HEK293T (cell line): Measurements from ENCODE around the gene NCF4.

Experiments
- ARNT ChIP-seq: fragments of 450-650 bp; IDR thresholded peaks from 2 replicates; pipeline ENCODE4 v1.6.1; 2017; ENCODE audit warnings: mild to moderate bottlenecking
- BHLHE40 ChIP-seq: fragments of 450-650 bp; IDR thresholded peaks from 2 replicates; pipeline ENCODE4 v1.6.1; 2016; ENCODE audit warnings: mild to moderate bottlenecking, moderate library complexity, borderline replicate concordance
- CTBP1 ChIP-seq: fragments of 450-650 bp; IDR thresholded peaks from 2 replicates; pipeline ENCODE4 v1.6.1; 2016; ENCODE audit warnings: borderline replicate concordance
- ELF4 ChIP-seq: fragments of 450-650 bp; IDR thresholded peaks from 2 replicates; pipeline ENCODE4 v1.6.1; 2017; ENCODE audit warnings: antibody characterized with exemption
- FOXA1 ChIP-seq: fragments of 450-650 bp; IDR thresholded peaks from 2 replicates; pipeline ENCODE4 v1.6.1; 2016; ENCODE audit warnings: mild to moderate bottlenecking
- FOXK2 ChIP-seq: fragments of 450-650 bp; IDR thresholded peaks from 2 replicates; pipeline ENCODE4 v1.6.1; 2016; ENCODE audit warnings: mild to moderate bottlenecking
- FOXM1 ChIP-seq: fragments of 450-650 bp; IDR thresholded peaks from 2 replicates; pipeline ENCODE4 v1.6.1; 2017; ENCODE audit warnings: mild to moderate bottlenecking, borderline replicate concordance
- SP1 ChIP-seq: fragments of 450-650 bp; IDR thresholded peaks from 2 replicates; pipeline ENCODE4 v1.6.1; 2017
- SUZ12 ChIP-seq: fragments of 450-650 bp; IDR thresholded peaks from 2 replicates; pipeline ENCODE4 v1.6.1; 2016; ENCODE audit warnings: mild to moderate bottlenecking
- TARDBP ChIP-seq: fragments of 450-650 bp; IDR thresholded peaks from 2 replicates; pipeline ENCODE4 v1.6.1; 2016

GRCh38 chr22:36816339-36816635 lies 44.5 kb upstream of the NCF4 start:
- TF ChIP-seq TARDBP = no peak
- no peak for TF ChIP-seq ELF4
- no peak for TF ChIP-seq BHLHE40
- TF ChIP-seq ARNT = no peak
- no peak for TF ChIP-seq FOXM1
- TF ChIP-seq CTBP1 = no peak
- TF ChIP-seq SP1 = no peak
- TF ChIP-seq FOXK2 = no peak
- TF ChIP-seq SUZ12 = no peak
- TF ChIP-seq FOXA1 = no peak
